Ramos (cell line): ENCODE data around the gene GTF3A.
"Not testable (repeated sequence)": the region's sequence is repeated elsewhere in the genome, so short reads cannot be mapped to it uniquely, and the experiment has no call there.

Experiments
- in situ Hi-C: fragments of 300-500 bp; cut with MboI; formaldehyde crosslinking; loops from one replicate; pipeline ENCODE4 v1.14.3; 2022; ENCODE audit warnings: low sequenced_read_pairs; ENCODE audit not compliant: unreplicated experiment

GTF3A gene

DNA sequence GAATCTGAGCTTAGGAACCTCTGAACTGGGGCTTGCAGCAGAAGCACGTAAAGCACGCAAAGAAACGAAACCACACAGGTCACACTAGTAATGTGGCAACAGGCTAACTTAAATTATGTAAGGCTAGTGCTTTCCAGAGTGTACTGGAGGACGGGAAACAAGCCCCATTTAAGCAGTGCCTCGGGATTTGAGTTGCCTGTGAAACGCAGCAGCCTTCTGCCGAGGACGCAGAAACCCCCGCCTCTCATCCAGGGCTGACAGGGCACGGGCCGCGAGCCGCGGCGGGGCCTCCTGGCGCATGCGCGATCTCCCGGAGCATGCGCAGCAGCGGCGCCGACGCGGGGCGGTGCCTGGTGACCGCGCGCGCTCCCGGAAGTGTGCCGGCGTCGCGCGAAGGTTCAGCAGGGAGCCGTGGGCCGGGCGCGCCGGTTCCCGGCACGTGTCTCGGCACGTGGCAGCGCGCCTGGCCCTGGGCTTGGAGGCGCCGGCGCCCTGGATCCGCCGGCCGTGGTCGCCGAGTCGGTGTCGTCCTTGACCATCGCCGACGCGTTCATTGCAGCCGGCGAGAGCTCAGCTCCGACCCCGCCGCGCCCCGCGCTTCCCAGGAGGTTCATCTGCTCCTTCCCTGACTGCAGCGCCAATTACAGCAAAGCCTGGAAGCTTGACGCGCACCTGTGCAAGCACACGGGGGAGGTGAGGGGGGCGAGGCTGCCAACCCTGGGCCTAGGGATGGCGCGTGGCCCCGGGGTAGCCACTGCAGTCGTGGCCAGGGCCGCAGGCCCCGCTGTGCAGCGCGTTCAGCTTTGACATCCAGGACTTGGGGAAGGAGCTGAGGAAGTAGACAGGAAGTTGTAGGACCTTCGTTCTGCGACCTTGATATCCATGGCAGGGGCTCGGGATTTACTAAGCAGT, at the start of gene GTF3A:
Gene GTF3A, plus strand, starts transcription at position 374 of the 912 bp plus-strand sequence.
- in situ Hi-C loops, result no loop called here

DNA sequence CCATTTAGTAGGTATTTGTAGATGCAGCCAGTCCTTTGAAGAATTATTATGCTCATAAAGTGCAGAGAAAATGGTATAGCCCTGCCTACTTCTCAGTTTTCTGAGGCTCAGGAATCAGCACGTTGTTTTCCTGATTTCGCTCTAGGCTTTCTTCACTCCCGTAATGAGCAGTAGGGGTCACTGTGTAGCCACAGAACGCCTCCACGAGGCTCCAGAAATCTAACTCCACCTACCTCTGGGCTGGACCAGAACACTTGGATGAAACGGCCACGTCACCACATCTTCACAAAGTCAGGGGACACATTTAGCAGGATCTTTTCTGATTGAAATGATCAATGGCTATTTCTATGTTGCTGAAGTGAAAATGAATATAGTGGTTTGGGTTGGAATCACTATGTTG, 49.8 kb upstream of the GTF3A start:
- in situ Hi-C loops, result loop anchor here (10.0 kb wide), 1 partner anchor 610 kb away; the partner anchor contains the start of gene URAD

DNA sequence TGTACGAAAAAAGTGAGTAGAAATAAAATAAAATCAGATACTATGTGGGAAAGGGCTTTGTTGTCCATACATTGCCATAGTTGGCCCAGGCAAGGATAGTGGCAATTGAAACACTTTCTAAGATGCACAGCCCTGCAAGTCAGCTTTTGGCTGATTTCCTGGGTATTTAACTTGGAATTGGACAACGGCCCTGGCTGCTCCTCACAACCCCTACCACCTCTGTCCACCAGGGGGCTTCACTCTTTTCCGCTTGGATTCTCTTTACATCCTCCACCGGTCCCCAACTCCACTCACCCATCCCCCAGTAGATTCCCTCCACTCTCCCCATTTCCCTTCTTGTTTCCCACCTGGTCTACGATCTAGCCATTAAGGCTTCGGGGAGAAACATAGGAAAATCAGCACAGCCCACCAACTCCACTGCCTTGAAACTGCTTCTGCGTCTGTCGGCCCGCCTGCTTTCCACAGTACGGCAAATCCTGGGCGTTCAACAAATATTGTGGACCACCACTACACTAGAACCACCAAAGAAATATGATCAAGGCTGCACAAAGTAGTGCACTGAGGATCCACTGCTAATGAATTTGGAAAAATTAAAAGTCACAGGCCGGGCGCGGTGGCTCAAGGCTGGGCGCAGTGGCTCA, 48.6 kb upstream of the GTF3A start:
- in situ Hi-C loops, result loop anchor here (10.0 kb wide), 1 partner anchor 609 kb away; the partner anchor contains the start of gene URAD

DNA sequence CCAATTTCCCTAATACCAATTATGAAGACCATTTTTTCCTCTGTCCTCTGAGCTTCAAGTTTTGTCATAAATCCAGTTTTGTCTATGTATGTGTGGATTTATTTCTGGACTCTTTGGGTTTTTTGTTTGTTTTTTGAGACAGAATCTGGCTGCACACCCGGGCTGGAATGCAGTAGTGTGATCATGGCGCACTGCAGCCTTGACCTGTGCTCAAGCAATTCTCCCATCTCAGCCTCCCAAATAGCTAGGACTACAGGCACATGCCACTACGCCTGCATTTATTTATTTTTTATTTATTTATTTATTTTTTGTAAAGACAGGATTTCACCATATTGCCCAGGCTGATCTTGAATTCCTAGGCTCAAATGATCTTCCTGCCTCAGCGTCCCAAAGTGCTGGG, 45.3 kb upstream of the GTF3A start:
- in situ Hi-C loops, result loop anchor here (10.0 kb wide), 1 partner anchor 606 kb away; the partner anchor contains the start of gene URAD

DNA sequence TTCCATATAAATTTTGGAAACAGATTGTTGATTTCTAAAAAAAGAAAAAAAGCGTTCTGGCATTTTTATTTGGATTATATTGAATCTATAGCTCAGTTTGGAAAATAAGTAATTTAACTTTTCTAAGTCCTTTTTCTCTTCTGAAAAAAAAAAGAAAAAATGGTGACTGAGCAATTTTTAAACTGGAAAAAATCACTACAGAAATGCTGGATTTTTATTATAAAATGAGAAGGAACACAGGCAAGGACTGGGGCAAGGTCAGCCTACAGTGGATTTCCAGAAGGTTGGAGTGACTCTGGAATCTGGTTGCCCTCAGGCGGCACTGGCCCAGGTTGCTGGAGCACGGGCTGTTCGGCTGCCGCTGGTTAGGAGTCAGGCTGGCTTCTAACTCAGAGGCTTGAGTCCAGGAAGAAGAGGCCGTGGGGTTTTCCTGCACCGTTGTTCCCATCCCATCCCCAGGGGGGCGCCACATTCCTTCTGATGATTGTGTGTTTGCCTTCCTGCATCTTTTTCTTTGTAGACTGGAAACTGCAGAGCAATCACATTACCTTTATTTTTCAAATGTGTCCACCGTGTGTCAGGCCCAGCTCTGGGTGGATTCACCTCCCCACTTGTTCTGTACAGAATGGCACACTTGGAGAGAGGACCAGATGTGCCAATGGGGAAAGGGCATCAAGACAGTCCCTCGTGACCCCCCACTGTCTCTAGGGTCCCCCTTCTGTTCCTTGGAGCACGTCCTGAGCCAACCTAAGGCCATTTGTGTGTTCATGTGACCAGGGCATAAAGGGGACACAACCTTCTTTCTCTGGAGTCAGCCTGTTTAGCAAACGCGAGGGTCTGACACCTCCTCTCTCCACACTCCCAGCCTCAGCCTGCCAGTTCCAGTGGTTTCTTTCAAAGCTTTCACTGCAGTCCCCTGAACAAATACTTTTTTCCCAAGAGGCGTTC, 44.5 kb upstream of the GTF3A start:
- in situ Hi-C loops, result loop anchor here (5.0 to 10.0 kb wide), 2 partner anchors 447 to 605 kb away; partner anchors contain the start of gene URAD

DNA sequence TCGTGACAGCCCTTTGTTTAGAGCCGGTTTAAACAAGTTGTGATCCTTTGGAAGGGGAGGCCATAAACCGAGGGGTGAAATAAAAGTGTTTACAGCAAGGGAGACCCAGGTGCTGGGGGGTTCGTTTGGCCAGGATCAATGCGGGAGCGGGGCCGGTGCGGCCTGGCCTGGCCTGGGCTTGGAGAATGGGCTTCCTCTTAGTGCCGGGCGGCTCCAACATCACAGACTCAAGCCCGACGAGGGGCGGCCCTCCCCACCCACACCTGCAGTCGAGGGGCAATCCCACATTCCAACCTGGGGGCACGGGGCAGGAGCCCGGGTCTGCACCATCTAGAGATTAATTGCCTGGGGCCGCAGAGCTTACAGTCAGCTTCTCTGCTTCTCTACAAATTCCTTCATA, 42.8 kb upstream of the GTF3A start:
- in situ Hi-C loops, result loop anchor here (5.0 kb wide), 1 partner anchor 446 kb away; no protein-coding TSS in a partner anchor

DNA sequence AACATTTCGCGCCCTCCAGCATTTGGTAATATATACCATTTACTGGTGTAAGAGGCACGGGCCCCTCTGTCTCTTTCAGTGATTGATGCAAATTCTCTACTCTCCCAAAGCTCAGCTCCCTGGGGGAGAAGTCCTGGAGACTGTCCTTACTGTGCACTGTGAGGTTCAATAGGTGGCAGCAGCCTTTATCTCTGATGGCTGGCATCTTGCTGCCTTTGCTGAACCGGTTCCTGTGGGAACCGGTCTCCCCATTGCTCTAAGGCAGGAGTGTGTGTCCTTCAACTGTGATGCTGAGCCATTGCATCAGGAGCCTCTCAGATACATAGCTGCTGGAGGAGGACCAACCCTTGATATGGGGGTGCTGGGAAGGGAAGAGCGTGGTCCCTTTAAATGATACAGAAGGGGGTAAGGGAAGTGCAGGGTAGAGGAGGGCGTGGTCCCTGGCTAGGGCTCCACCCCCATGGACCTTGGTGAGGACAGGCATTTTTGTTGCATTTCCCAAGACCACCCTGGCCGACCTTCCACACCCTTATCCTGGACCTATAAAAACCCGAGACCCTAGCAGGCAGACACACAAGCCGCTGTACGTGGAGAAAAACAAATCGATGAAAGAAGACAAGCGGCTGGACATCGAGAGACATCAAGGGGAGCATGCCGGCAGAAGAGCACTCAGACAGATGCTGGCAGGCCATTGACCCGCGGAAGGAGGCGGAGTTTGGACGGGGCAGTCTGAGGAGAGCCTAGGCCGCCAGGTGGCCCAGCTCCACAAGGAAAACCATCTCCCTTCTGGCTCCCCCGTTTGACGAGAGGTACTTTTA, 41.1 kb upstream of the GTF3A start:
- in situ Hi-C loops, result loop anchor here (5.0 kb wide), 1 partner anchor 444 kb away; no protein-coding TSS in a partner anchor

DNA sequence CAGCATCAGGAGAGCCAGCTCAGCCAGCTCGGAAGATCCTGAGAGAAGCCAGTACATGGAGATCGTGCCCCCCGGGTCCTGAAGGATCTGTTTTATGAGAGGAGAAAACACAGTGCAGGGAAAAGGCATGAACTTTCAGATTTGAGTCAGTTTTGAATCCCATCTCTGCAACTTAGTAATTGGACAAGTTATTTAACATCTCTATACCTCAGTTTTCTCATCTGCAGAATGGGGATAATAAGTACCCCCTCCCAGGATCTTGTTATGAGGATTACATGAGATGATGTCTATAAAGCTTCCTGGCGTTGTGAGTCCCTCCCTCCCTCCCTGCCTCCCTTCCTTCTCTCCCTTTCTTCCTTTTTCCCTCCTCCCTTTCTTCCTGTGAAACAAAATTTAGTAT, 40.1 kb upstream of the GTF3A start:
- in situ Hi-C loops, result loop anchor here (5.0 kb wide), 1 partner anchor 443 kb away; no protein-coding TSS in a partner anchor

DNA sequence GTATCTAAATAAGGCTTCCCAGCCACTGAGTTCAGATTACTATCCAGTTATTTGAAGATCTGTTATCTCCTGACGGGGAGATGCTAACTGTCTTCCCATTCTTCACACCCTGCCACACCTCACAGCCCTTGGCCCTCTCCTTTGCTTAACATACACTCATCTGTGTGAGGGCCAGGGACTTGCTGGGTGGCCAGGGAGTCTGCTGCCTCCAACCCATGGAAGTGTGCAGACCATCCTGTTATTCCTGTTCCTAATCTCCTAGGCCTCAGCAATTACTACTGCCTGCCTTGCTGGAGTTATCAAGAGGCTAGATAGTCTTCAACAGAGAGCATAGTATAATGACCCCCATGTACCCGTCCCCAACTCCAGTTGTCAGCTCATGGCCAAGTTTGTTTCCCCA, 36.2 kb upstream of the GTF3A start:
- in situ Hi-C loops, result no loop called here

DNA sequence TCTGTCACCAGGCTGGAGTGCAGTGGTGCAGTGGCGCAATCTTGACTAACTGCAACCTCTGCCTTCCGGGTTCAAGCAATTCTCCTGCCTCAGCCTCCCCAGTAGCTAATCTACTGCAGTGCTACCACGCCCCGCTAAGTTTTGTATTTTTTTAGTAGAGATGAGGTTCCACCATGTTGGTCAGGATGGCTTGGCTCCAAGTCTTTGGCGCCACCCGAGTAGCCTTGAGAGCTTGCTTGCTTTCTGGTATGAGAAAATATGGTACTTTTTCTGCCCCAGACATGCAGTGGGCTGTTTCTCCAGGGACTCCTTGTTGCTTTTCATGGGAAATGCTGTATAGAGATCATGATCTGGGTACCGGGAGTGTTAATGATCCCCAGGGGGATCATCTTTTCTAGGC, 34.5 kb upstream of the GTF3A start:
- in situ Hi-C loops, result no loop called here

DNA sequence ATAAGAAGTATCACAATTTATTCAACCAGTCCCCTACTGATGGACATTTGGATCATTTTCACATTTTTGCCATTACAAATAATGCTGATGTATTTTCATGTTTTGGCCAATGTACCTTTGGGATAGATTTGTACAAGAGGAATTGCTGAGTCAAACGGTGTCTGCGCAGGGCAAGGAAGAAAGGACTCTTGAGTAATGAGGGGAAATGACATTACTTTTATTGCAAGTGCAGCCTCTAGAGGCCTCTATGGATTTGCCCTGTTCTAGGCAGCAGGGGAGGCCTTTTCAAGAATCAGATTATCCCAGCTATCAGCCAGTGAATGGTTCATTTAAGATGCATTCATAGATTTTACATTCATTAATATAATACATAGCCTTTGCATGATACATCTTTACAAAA, 32.9 kb upstream of the GTF3A start:
- in situ Hi-C loops, result no loop called here

DNA sequence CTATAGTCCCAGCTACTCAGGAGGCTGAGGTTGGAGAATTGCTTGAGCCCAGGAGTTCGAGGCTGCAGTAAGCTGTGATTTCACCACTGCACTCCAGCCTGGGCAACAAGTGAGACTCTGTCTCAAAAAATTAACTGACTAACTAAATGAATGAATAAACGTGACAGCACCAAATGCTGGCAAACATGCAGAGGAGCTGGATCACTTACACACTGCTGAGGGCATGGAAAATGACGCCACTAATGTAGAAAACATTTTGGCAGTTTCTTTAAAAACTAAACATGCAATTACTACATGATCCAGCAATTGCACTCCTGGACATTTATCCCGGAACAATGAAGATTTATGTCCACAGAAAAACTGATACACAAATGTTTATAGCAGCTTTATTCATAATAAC, 31.3 kb upstream of the GTF3A start:
- in situ Hi-C loops, result no loop called here

DNA sequence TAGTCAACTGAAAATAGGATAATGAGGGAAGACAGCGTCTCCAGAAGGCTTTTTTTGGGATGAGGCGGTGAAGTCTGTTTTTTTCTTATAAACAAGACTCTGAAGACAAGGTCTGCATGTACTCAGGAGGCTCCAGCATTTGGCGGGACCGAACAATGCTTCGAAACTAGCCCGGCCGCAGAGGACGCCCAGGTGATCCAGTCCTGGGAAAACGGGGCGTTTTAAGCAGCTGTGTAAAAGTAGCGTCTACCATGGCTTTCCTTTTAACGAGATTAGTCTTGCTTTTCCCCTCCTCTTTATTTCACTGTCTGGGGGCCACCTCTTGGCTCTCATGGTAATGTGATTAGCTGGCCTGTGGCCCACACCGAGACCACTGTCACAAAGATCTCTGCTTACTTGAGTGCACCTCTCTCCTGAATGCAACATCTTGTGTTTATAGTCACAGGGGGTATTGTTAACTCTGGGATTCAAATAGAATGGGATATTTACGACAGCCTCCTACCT, 29.4 kb upstream of the GTF3A start:
- in situ Hi-C loops, result no loop called here

DNA sequence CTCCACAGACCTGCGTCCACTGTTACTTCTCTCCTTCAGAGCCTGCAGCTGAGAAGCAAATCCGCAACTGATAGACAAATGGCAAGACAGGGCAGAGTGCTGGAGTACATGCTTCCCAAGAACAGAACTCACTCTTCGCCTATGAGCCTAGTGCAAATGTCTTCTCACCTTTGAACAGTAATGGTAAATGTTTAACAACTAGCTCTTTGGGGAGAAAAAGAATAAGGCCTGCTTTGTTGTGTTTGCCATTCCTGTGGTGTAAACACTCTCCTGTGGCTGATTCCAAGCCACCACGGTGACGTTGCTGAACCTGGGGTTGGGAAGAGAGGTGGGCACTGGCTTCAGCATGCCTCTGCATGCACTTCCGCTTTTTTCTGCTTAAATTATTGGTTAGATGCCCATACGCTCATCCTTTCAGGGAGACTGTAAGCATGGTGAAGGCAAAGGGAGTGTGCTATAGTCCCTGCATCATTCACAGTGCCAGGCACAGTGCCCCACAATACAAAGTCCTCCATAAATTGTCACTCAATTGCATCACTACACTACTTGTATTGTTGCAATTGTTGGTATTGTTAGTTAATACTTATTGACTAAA, 28.1 kb upstream of the GTF3A start:
- in situ Hi-C loops, result no loop called here

DNA sequence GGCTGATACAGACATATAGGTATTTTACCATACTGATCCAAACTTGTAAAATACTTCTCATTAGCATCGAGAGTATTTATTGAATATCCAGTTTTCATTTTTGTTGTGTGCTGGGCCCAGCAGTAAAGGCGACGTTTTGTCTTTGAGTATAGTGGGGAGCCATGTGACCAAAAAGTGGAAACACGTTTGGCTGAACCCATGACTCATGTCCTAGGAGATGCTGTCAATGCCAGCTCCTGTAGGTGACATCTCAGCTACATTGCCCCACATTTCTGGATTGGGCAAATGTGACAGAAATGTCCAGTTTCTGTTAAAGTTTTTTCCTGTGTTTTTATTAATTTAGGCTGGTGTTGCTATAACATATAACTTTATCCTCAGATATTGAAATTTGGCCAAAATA, 26.1 kb upstream of the GTF3A start:
- in situ Hi-C loops, result no loop called here

DNA sequence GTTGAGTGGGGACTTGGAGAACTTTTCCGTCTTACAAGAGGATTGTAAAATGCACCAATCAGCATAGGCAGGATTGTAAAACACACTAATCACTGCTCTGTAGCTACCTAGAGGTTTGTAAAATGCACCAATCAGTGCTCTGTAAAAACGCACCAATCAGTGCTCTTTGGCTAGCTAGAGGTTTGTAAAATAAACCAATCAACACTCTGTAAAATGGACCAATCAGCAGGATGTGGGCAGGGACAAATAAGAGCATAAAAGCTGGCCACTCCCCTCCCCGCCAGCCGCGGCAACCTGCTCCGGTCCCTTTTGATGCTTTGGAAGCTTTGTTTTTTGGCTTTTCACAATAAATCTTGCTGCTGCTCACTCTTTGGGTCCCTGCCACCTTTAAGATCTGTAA, 24.0 kb upstream of the GTF3A start:
- in situ Hi-C loops, result not testable (repeated sequence)

DNA sequence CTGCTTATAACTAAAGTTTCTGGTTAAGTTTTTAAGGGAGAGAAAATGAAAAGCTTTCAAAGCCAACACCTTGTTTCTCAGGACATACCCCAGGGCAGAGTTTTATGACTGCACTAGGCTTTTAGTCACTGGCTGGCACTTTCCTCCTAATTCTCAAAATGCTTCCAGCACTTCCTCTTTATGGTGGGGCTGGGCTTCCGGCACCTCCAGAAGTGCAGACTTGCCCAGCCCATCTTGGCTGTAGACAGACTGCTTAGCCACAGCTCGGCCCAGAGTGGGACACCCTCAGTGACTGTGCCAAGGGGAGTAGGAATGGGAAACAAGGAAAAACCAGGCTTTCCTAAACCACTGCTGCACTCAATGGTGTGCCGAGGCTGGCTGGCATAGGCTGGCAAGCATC, 23.2 kb upstream of the GTF3A start:
- in situ Hi-C loops, result no loop called here

DNA sequence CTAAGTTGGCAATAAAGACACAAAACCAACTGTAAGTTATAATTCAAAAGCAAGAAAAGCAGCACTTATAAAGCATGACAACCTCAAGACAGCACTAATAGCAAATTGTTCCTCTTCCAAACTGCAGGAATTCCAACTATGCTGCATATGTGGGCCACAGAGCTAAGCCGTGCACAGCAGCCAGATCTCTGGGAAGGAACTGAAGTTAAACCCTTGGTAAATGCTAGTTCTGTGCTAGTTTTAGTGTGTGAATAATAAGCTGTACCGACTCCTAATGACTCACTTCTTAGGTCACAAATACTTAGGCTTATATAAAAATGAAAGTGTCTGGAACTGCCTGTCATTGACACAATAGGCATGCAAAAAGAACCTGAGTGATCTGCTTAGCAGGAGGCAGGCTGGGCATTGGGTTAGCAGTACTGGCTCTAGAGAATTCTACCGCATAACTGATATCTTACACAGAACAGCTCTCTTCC, 21.2 kb upstream of the GTF3A start:
- in situ Hi-C loops, result no loop called here
